Liver (tissue), 9 donors: ENCODE results near the gene ZNF583. TPM values are rescaled to one million over a fixed set of nuclear protein-coding genes. Genes with fewer than 3 reads are reported as not detected.

ENCODE experiments used
- DNase-seq: peaks from one replicate; pipeline ENCODE4 v3.0.0-alpha.2; 2017; ENCODE audit warnings: low spot score
- H3K27ac ChIP-seq, 2 donors: one replicate each; pipeline ENCODE4 v1.7.0; 2013; ENCODE audit warnings: inconsistent platforms in 2 of 2, low read length in 2 of 2, control low read depth in 1 of 2, low read depth in 1 of 2, mild to moderate bottlenecking in 1 of 2
- H3K27me3 ChIP-seq, 4 donors: one replicate each; pipeline versions ENCODE4 v1.6.1 to v1.7.0; 2013; ENCODE audit warnings: low read length in 3 of 4, inconsistent platforms in 1 of 4, mild to moderate bottlenecking in 1 of 4, moderate library complexity in 1 of 4; ENCODE audit not compliant: control insufficient read depth in 4 of 4, insufficient read depth in 4 of 4
- H3K36me3 ChIP-seq, 4 donors: one replicate each; pipeline versions ENCODE4 v1.6.1 to v1.7.0; 2013; ENCODE audit warnings: low read length in 3 of 4, mild to moderate bottlenecking in 3 of 4, low read depth in 1 of 4, moderate library complexity in 1 of 4; ENCODE audit not compliant: control insufficient read depth in 4 of 4, insufficient read depth in 3 of 4
- H3K4me1 ChIP-seq, 4 donors: one replicate each; pipeline versions ENCODE4 v1.6.1 to v1.7.0; 2013; ENCODE audit warnings: low read length in 3 of 4, mild to moderate bottlenecking in 3 of 4, moderate library complexity in 1 of 4; ENCODE audit not compliant: control insufficient read depth in 4 of 4, insufficient read depth in 4 of 4
- H3K4me3 ChIP-seq, 3 donors: one replicate each; pipeline versions ENCODE4 v1.6.1 to v1.7.0; 2013; ENCODE audit warnings: low read length in 3 of 3, control low read depth in 1 of 3, low read depth in 1 of 3, mild to moderate bottlenecking in 1 of 3
- H3K9ac ChIP-seq, 2 donors: one replicate each; pipeline ENCODE4 v1.7.0; 2013; ENCODE audit warnings: low read length in 2 of 2, mild to moderate bottlenecking in 2 of 2, moderate library complexity in 2 of 2, control low read depth in 1 of 2, low read depth in 1 of 2
- H3K9me3 ChIP-seq, 4 donors: one replicate each; pipeline versions ENCODE4 v1.6.1 to v1.7.0; 2013; ENCODE audit warnings: low read length in 3 of 4; ENCODE audit not compliant: control insufficient read depth in 4 of 4
- EGR1 ChIP-seq, 2 donors: IDR thresholded peaks; 2 replicates each; pipeline ENCODE4 v1.6.1; 2016 to 2018; ENCODE audit warnings: antibody characterized with exemption in 2 of 2, low read depth in 2 of 2
- FOXA1 ChIP-seq: IDR thresholded peaks from 2 replicates; pipeline ENCODE4 v1.6.1; 2016; ENCODE audit warnings: antibody characterized with exemption
- FOXA2 ChIP-seq: IDR thresholded peaks from 2 replicates; pipeline ENCODE4 v1.6.1; 2016; ENCODE audit warnings: antibody characterized with exemption
- GABPA ChIP-seq, 2 donors: IDR thresholded peaks in 1 of 2; conservative IDR thresholded peaks in 1 of 2; 2 replicates each; pipeline ENCODE4 v1.6.1; 2016; ENCODE audit warnings: antibody characterized with exemption in 2 of 2, mild to moderate bottlenecking in 1 of 2, moderate library complexity in 1 of 2
- HNF4G ChIP-seq: IDR thresholded peaks from 2 replicates; pipeline ENCODE4 v1.6.1; 2016; ENCODE audit warnings: antibody characterized with exemption
- JUND ChIP-seq, 2 donors: IDR thresholded peaks; 2 replicates each; pipeline ENCODE4 v1.6.1; 2016; ENCODE audit warnings: antibody characterized with exemption in 2 of 2
- MAX ChIP-seq: IDR thresholded peaks from 2 replicates; pipeline ENCODE4 v1.6.1; 2016; ENCODE audit warnings: antibody characterized with exemption
- RAD21 ChIP-seq, 2 donors: IDR thresholded peaks; 2 replicates each; pipeline ENCODE4 v1.6.1; 2016; ENCODE audit warnings: antibody characterized with exemption in 2 of 2, mild to moderate bottlenecking in 2 of 2
- REST ChIP-seq: IDR thresholded peaks from 2 replicates; pipeline ENCODE4 v1.6.1; 2016; ENCODE audit warnings: antibody characterized with exemption, mild to moderate bottlenecking
- YY1 ChIP-seq: IDR thresholded peaks from 2 replicates; pipeline ENCODE4 v1.6.1; 2016; ENCODE audit warnings: antibody characterized with exemption, mild to moderate bottlenecking
- WGBS: extraction: QIAGEN DNeasy Blood & Tissue Kit; methylation state at CpG from one replicate; pipeline ENCODE4 v1.1.7; 2013; 5-methylcytosine and 5-hydroxymethylcytosine counted together
- polyA plus RNA-seq, 2 donors: library from polyadenylated mRNA; stranded (reverse) in 1 of 2; unstranded in 1 of 2; fragments of 200-250 nt in 1 of 2; fragments of >200 nt in 1 of 2; fragmentation: Nextera tagmentation in 1 of 2; extraction: Ambion mirVana in 1 of 2; gene quantifications; one replicate each; pipeline versions ENCODE4 v1.2.1 to v1.2.3, GENCODE V29; 2013 to 2015
- total RNA-seq, 2 donors: library from RNA; depleted of rRNA; stranded (reverse); fragments of >200 nt; gene quantifications; one replicate each; pipeline ENCODE4 v1.2.3, GENCODE V29; 2014
- TF ChIP-seq, protein P1 (sequence below): IDR thresholded peaks from 2 replicates; pipeline ENCODE4 v1.6.1; 2016; ENCODE audit warnings: antibody characterized with exemption
- TF ChIP-seq, protein P2 (sequence below): fragments of 150-350 bp; IDR thresholded peaks from 2 replicates; pipeline ENCODE4 v1.5.1; 2017; ENCODE audit warnings: improper control_type of control experiment, low read depth, low read length; ENCODE audit not compliant: missing input control
- donor health status: healthy.
- donor health status: healthy.
- donor health status: healthy.
- donor health status: healthy.
- donor health status: healthy.

ZNF583 gene
- total and polyA plus RNA-seq, 4 donors = 0.75 to 2.5 (median 1.9) TPM

DNA sequence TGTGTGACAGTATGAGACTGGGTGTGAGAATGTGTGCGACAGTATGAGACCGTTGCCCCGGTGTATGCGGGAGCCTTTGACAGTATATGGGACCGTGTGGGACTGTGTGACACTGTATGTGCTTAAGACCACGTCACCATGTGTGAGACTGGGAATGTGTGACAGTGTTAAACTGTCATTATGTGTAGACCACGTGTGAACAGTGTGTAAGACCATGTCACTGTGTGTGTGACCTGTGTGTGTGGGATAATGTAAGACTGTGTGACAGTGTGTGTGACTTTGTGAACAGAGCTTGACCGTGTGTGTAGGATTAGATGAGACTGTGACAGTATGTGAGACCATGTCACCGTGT is 549 bp downstream of the ZNF583 start:
- WGBS = 63% methylated on average over 9 of the region's 9 CpGs
- peaks cover 10 to 35% (median 31%) of the 10 kb centered on the region in 4 donors for H3K36me3 ChIP-seq
- peaks cover 14 to 50% (median 45%) of the 10 kb centered on the region in 4 donors for H3K9me3 ChIP-seq
- no peak for DNase-seq
- H3K27me3 ChIP-seq = no peaks in the 10 kb centered on the region
- TF ChIP-seq FOXA1 = no peak
- TF ChIP-seq RAD21 (IDR thresholded peaks at IDR 0.05) = no peak
- peak overlapping the region; percentile 60 to 94 (median 91) for H3K4me3 ChIP-seq
- H3K27ac ChIP-seq = no peak overlapping the region
- H3K4me1 ChIP-seq = peaks cover 0 to 16% (median 8%) of the 10 kb centered on the region in 4 donors
- H3K9ac ChIP-seq = peak overlapping the region; percentile 57 to 83

DNA sequence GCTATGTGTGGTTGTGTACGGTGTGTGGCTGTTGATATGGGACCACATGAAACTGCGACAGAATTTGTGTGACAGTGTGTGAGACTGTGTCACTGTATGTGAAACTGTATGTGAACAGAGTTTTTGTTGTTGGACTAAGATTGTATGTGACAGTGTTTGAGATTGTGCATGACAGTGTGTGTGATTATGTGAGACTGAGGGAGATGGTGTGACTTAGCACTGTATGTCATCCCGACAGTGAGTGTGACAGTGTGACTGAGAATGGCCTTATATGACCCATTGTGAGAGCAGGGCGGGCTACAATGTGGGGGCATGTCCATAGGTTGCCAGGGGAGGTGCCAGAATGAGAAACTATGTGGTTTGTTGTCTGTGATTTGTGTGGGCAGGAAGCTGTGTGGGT is 930 bp downstream of the ZNF583 start:
- Histone ChIP-seq H3K36me3 (peaks cover 10 to 38% (median 33%) of the 10 kb centered on the region in 4 donors), H3K9ac (no peak overlapping the region), H3K4me1 (peaks cover 0 to 16% (median 8%) of the 10 kb centered on the region in 4 donors), H3K27ac (no peak overlapping the region), H3K4me3 (peak overlapping the region in 2 of 3 donors; percentile 91 to 94), H3K9me3 (peaks cover 14 to 50% (median 46%) of the 10 kb centered on the region in 4 donors), H3K27me3 (no peaks in the 10 kb centered on the region)
- DNase-seq = no peak
- WGBS = 93% methylated on average over 4 of the region's 4 CpGs
- TF ChIP-seq YY1 = no peak
- TF ChIP-seq GABPA (IDR thresholded peaks at IDR 0.05 in 1 of 2, conservative IDR thresholded peaks at IDR 0.05 in 1 of 2) = no peak
- no peak for TF ChIP-seq HNF4G
- TF ChIP-seq, protein P1, sequence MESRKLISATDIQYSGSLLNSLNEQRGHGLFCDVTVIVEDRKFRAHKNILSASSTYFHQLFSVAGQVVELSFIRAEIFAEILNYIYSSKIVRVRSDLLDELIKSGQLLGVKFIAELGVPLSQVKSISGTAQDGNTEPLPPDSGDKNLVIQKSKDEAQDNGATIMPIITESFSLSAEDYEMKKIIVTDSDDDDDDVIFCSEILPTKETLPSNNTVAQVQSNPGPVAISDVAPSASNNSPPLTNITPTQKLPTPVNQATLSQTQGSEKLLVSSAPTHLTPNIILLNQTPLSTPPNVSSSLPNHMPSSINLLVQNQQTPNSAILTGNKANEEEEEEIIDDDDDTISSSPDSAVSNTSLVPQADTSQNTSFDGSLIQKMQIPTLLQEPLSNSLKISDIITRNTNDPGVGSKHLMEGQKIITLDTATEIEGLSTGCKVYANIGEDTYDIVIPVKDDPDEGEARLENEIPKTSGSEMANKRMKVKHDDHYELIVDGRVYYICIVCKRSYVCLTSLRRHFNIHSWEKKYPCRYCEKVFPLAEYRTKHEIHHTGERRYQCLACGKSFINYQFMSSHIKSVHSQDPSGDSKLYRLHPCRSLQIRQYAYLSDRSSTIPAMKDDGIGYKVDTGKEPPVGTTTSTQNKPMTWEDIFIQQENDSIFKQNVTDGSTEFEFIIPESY = no peak
- no peak for TF ChIP-seq JUND (IDR thresholded peaks at IDR 0.05)
- no peak for TF ChIP-seq REST
- TF ChIP-seq FOXA1 = no peak
- TF ChIP-seq, protein P2, sequence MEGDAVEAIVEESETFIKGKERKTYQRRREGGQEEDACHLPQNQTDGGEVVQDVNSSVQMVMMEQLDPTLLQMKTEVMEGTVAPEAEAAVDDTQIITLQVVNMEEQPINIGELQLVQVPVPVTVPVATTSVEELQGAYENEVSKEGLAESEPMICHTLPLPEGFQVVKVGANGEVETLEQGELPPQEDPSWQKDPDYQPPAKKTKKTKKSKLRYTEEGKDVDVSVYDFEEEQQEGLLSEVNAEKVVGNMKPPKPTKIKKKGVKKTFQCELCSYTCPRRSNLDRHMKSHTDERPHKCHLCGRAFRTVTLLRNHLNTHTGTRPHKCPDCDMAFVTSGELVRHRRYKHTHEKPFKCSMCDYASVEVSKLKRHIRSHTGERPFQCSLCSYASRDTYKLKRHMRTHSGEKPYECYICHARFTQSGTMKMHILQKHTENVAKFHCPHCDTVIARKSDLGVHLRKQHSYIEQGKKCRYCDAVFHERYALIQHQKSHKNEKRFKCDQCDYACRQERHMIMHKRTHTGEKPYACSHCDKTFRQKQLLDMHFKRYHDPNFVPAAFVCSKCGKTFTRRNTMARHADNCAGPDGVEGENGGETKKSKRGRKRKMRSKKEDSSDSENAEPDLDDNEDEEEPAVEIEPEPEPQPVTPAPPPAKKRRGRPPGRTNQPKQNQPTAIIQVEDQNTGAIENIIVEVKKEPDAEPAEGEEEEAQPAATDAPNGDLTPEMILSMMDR = no peak
- TF ChIP-seq MAX = no peak
- no peak for TF ChIP-seq FOXA2
- TF ChIP-seq EGR1 (IDR thresholded peaks at IDR 0.05; ENCODE audit: low read depth in 2 of 2) = no peak
- no peak for TF ChIP-seq RAD21 (IDR thresholded peaks at IDR 0.05)
